Measurements from ENCODE around the gene MRS2. TPM values are rescaled to one million over a fixed set of nuclear protein-coding genes. Genes with fewer than 3 reads are reported as not detected.

The MRS2 gene
- total RNA-seq, 4 donors from 2014 or later, result 23.0 to 41.6 (median 30.6) TPM

DNA sequence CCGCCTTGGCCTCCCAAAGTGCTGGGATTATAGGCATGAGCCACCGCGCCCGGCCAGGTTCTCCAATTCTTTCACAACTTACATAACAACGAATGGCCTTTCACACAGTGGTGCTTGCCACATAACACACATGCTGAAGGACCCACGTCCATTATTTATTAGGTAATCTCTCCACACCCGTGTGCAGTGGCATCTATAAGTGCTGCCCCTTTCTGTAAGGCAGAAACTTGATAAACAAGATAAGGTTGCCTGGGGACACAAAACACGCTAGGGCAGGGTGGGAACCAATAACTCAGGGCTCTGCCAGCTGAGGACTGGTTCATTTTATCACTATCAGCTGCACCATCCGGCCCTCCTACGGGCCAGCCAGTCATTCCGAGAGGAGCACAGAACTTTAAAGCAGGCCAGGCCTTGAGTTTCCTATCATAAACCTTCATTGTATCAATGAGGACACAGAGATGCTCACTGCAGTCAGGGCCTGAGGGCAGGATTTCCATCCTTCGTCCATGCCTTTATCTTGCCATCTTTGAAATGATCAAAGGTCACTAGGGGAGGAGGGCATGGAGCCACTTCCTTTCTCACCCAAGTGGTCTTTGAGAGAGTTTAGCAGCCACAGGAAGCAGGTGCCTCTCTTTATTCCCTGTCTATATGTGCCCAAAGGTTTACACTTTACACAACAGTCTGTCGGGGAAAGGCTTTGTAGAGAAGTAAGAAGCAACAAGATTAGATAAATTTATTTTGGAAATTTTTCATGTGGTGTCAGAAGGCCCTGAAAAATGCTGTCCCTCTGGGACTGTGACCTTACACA, 49.0 kb downstream of the MRS2 start:
- 73 to 74% methylated on average over 11 to 12 of the region's 13 CpGs for WGBS, 2 donors (ENCODE audit: low coverage in 1 of 2)
- peaks cover 0 to 12% of the 10 kb centered on the region in 2 donors for H3K36me3 ChIP-seq
- no peaks in the 10 kb centered on the region for H3K27me3 ChIP-seq
- H3K27ac ChIP-seq, result no peak overlapping the region
- H3K4me1 ChIP-seq, result no peaks in the 10 kb centered on the region
- no peak for ATAC-seq
- TF ChIP-seq, protein P1, sequence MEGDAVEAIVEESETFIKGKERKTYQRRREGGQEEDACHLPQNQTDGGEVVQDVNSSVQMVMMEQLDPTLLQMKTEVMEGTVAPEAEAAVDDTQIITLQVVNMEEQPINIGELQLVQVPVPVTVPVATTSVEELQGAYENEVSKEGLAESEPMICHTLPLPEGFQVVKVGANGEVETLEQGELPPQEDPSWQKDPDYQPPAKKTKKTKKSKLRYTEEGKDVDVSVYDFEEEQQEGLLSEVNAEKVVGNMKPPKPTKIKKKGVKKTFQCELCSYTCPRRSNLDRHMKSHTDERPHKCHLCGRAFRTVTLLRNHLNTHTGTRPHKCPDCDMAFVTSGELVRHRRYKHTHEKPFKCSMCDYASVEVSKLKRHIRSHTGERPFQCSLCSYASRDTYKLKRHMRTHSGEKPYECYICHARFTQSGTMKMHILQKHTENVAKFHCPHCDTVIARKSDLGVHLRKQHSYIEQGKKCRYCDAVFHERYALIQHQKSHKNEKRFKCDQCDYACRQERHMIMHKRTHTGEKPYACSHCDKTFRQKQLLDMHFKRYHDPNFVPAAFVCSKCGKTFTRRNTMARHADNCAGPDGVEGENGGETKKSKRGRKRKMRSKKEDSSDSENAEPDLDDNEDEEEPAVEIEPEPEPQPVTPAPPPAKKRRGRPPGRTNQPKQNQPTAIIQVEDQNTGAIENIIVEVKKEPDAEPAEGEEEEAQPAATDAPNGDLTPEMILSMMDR (IDR thresholded peaks at IDR 0.05), result no peak
- no peak for TF ChIP-seq POLR2A (IDR thresholded peaks at IDR 0.05)
- TF ChIP-seq POLR2AphosphoS5 (IDR thresholded peaks at IDR 0.05), result no peak
- no peak for TF ChIP-seq EP300 (IDR thresholded peaks at IDR 0.05)
- H3K9me3 ChIP-seq, result no peaks in the 10 kb centered on the region
- no peak overlapping the region for H3K4me3 ChIP-seq

DNA sequence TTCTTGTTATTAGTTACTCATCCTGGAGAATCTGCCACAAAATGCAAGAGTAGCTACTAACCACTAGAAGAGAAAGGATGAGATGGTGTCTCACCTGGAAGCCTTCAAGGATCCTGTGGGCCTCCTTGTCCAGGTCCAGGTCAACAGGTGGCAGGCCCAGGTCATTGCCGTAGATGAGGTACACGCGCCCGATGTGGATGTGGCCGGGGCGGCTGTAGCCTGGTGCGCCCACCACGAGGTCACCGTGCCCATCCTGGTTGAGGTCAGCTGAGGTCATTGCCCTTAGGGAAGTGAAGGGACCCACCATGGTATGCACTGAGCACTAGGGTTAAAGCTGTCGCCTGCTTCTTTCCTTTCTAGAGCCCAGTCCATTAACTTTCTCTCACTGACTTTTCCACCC, 51.2 kb downstream of the MRS2 start:
- H3K4me1 ChIP-seq, result no peaks in the 10 kb centered on the region
- 97 to 100% methylated on average over 1 to 9 of the region's 10 CpGs for WGBS, 2 donors (ENCODE audit: low coverage in 1 of 2)
- H3K4me3 ChIP-seq, result no peak overlapping the region
- no peaks in the 10 kb centered on the region for H3K9me3 ChIP-seq
- H3K27ac ChIP-seq, result no peak overlapping the region
- no peak for ATAC-seq
- peaks cover 0 to 18% of the 10 kb centered on the region in 2 donors for H3K36me3 ChIP-seq
- no peaks in the 10 kb centered on the region for H3K27me3 ChIP-seq
- no peak for TF ChIP-seq POLR2A (IDR thresholded peaks at IDR 0.05)
- no peak for TF ChIP-seq EP300 (IDR thresholded peaks at IDR 0.05)
- TF ChIP-seq, protein P1 (IDR thresholded peaks at IDR 0.05), result no peak
- TF ChIP-seq POLR2AphosphoS5 (IDR thresholded peaks at IDR 0.05), result no peak

DNA sequence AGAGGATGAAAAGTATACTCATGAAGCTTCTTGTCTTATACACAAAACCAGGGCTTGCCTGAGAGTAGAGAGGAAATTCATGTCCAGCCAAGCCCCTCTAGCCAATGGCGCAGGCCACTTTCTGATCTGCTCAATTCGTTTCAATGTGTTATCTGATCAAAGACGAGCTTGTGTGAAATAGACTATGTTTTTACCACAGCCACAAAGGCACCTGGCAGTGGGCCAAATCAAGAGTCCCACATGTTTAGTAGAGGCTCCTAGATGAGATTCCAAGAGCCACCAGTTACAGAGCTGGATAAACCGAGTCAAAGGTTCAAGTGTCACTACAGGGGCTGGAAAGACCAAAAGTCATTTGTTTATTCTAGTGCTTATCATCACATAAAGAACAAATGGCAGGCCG, 51.7 kb downstream of the MRS2 start:
- peaks cover 0 to 22% of the 10 kb centered on the region in 2 donors for H3K36me3 ChIP-seq
- ATAC-seq, result no peak
- no peaks in the 10 kb centered on the region for H3K9me3 ChIP-seq
- H3K27me3 ChIP-seq, result no peaks in the 10 kb centered on the region
- H3K4me1 ChIP-seq, result no peaks in the 10 kb centered on the region
- 72 to 84% methylated on average over 2 to 4 of the region's 5 CpGs for WGBS, 2 donors (ENCODE audit: low coverage in 1 of 2)
- no peak for TF ChIP-seq POLR2A (IDR thresholded peaks at IDR 0.05)
- no peak for TF ChIP-seq EP300 (IDR thresholded peaks at IDR 0.05)
- TF ChIP-seq, protein P1 (IDR thresholded peaks at IDR 0.05), result no peak
- TF ChIP-seq POLR2AphosphoS5 (IDR thresholded peaks at IDR 0.05), result no peak
- no peak overlapping the region for H3K4me3 ChIP-seq
- no peak overlapping the region for H3K27ac ChIP-seq

DNA sequence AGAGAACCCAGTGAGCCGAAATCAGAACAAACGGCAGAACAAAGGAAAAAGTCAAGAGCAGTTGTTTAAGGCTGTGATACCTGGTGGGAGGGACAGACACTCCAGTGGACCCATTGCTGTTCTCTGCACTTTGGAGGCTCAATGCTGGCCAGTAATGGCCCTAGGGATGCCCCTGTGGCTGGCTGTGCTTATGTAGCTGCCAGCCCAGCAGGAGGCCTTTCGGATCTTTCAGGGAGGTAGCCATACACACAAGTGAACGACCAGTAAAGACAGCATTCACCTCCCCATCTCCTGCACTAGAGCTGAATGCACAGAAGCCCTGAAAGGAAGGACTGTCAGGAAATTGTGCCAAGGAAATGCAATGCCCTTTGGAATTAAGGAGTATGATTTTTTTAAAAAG, 52.3 kb downstream of the MRS2 start:
- Histone ChIP-seq H3K4me1 (no peaks in the 10 kb centered on the region), H3K4me3 (no peak overlapping the region), H3K9me3 (no peaks in the 10 kb centered on the region), H3K27ac (no peak overlapping the region), H3K27me3 (no peaks in the 10 kb centered on the region), H3K36me3 (peaks cover 0 to 26% of the 10 kb centered on the region in 2 donors)
- ATAC-seq, result no peak
- WGBS, 2 donors (ENCODE audit: low coverage in 1 of 2), result 78 to 83% methylated on average over 2 to 4 of the region's 4 CpGs
- TF ChIP-seq EP300 (IDR thresholded peaks at IDR 0.05), result no peak
- TF ChIP-seq, protein P1 (IDR thresholded peaks at IDR 0.05), result no peak
- no peak for TF ChIP-seq POLR2A (IDR thresholded peaks at IDR 0.05)

DNA sequence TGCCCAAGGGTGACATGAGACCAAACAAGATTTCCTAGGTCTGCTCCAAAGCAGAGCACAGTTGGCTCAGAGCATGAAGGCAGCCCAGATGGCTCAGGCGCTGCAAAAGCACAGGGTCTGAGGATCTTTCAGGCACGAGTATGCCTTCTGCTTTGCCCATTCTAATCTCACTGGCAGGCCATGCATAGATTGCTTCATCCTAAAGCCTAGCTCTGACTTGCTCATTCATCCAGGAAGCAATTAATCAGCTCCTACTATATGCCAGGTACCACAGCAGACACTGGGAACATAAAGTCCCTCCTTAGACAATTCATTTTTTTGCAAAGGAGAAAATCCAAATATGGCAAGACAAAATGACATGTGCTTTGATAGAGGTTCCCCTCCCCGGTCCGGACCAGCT, 55.4 kb downstream of the MRS2 start:
- Histone ChIP-seq H3K27me3 (no peaks in the 10 kb centered on the region), H3K27ac (no peak overlapping the region), H3K4me1 (no peaks in the 10 kb centered on the region), H3K9me3 (no peaks in the 10 kb centered on the region), H3K4me3 (no peak overlapping the region), H3K36me3 (peaks cover 0 to 26% of the 10 kb centered on the region in 2 donors)
- no peak for ATAC-seq
- no peak for TF ChIP-seq POLR2A (IDR thresholded peaks at IDR 0.05)
- 55% methylated on average over 2 of the region's 4 CpGs; no CpG with 5 or more reads in 1 of the 2 donors for WGBS, 2 donors (ENCODE audit: low coverage in 1 of 2)
